ENCODE results near the gene EZH2.

DNA sequence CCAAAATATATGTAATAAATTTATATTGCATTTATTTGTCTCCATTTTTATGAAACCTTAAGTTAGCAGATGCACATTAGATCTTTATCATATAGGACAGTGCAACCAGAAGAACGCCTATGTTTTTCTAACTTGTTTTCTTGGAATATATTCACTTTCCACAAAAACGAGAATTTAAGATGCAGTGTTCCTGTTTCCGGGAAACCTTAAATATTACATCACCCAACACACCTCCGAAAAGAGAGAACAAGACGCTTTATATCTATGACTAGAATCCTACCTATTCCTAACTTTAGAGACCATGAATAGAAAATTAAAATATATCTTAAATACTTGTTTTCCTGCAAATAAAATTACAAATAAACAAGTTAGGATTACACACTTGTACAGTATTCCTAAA lies 1.9 kb downstream of the EZH2 start:
- TF ChIP-seq, protein P1, sequence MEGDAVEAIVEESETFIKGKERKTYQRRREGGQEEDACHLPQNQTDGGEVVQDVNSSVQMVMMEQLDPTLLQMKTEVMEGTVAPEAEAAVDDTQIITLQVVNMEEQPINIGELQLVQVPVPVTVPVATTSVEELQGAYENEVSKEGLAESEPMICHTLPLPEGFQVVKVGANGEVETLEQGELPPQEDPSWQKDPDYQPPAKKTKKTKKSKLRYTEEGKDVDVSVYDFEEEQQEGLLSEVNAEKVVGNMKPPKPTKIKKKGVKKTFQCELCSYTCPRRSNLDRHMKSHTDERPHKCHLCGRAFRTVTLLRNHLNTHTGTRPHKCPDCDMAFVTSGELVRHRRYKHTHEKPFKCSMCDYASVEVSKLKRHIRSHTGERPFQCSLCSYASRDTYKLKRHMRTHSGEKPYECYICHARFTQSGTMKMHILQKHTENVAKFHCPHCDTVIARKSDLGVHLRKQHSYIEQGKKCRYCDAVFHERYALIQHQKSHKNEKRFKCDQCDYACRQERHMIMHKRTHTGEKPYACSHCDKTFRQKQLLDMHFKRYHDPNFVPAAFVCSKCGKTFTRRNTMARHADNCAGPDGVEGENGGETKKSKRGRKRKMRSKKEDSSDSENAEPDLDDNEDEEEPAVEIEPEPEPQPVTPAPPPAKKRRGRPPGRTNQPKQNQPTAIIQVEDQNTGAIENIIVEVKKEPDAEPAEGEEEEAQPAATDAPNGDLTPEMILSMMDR (conservative IDR thresholded peaks at IDR 0.05 in 1 of 2, IDR thresholded peaks at IDR 0.05 in 1 of 2; ENCODE audit: low read depth in 1 of 2, low read length in 2 of 2) = no peak
- no peak for TF ChIP-seq EZH2 (IDR thresholded peaks at IDR 0.05; ENCODE audit: low read length, missing control alignments)
